A549 (cell line): ENCODE measurements around the gene CCNQ. TPM values are rescaled to one million over a fixed set of nuclear protein-coding genes. Genes with fewer than 3 reads are reported as not detected.

Experiments used
- ATAC-seq, 2 experiments: fragments of 200-7000 bp in 1 of 2; fragments of >200 bp in 1 of 2; cut with Nextera tagmentation in 1 of 2; cut with Tn5 transposase in 1 of 2; 3 replicates each; pipeline versions ENCODE4 v1.8.0 to v1.9.1; 2018 to 2020; ENCODE audit warnings: mild to moderate bottlenecking in 1 of 2, moderate library complexity in 1 of 2
- CTCF ChIA-PET: fragments of 300-600 bp; sonication (Branson Sonifier 250); formaldehyde crosslinking; extraction: SDS; loops from one replicate; lab custom pipeline; 2021; ENCODE audit warnings: antibody characterized with exemption, inconsistent platforms; lab: Yijun Ruan, JAX
- POLR2A ChIA-PET: fragments of 350-600 bp; formaldehyde crosslinking; extraction: SDS; loops from one replicate; lab custom pipeline; 2021; ENCODE audit warnings: antibody characterized with exemption, inconsistent platforms; lab: Yijun Ruan, JAX
- DNase-seq, 2 experiments: peaks; one replicate each; pipeline versions ENCODE4 v3.0.0 to v3.0.0-alpha.2; 2011 to 2016; ENCODE audit warnings: low read depth in 1 of 2, low spot score in 1 of 2
- FAIRE-seq: peaks from 2 replicates; lab custom pipeline; 2011; peaks lifted over from hg19 to GRCh38; lab: Jason Lieb, UNC
- H3K27ac ChIP-seq, 2 experiments: fragments of >200 bp; sonication (Bioruptor Twin); formaldehyde crosslinking; 3 replicates each; pipeline ENCODE4 v1.5.1; 2016 to 2017
- H3K4me1 ChIP-seq: fragments of >200 bp; sonication (Bioruptor Twin); formaldehyde crosslinking; 3 replicates; pipeline ENCODE4 v1.6.1; 2016
- H3K4me2 ChIP-seq: fragments of >200 bp; sonication (Bioruptor Twin); formaldehyde crosslinking; 3 replicates; pipeline ENCODE4 v1.6.1; 2016
- H3K4me3 ChIP-seq: fragments of >200 bp; sonication (Bioruptor Twin); formaldehyde crosslinking; 3 replicates; pipeline ENCODE4 v1.5.1; 2016
- H3K9me3 ChIP-seq: fragments of >200 bp; sonication (Bioruptor Twin); formaldehyde crosslinking; 3 replicates; pipeline ENCODE4 v1.6.1; 2016
- BCL3 ChIP-seq: fragments of >200 bp; sonication (Bioruptor Twin); formaldehyde crosslinking; IDR thresholded peaks from 3 replicates; pipeline ENCODE4 v1.6.1; 2016
- BHLHE40 ChIP-seq: IDR thresholded peaks from 2 replicates; pipeline ENCODE4 v1.6.1; 2012; ENCODE audit warnings: low read depth, low read length, inconsistent platforms
- CBX2 ChIP-seq: fragments of 200-600 bp; sonication (generic); IDR thresholded peaks from 2 replicates; pipeline ENCODE4 v1.6.1; 2016; ENCODE audit warnings: low read depth, mild to moderate bottlenecking, borderline replicate concordance
- CEBPB ChIP-seq, 2 experiments: fragments of >200 bp in 1 of 2; sonication (Bioruptor Twin) in 1 of 2; formaldehyde crosslinking in 1 of 2; IDR thresholded peaks; 2 replicates each; pipeline ENCODE4 v1.6.1; 2012 to 2016
- CTCF ChIP-seq: fragments of >200 bp; sonication (Bioruptor Twin); formaldehyde crosslinking; IDR thresholded peaks from 3 replicates; pipeline ENCODE4 v1.5.1; 2016
- E2F6 ChIP-seq: IDR thresholded peaks from 2 replicates; pipeline ENCODE4 v1.6.1; 2012; ENCODE audit warnings: low read depth, borderline replicate concordance
- ELK1 ChIP-seq: fragments of 150-350 bp; IDR thresholded peaks from 2 replicates; pipeline ENCODE4 v1.6.1; 2014; ENCODE audit warnings: low read depth, mild to moderate bottlenecking, low read length
- HDAC2 ChIP-seq: fragments of 200-600 bp; sonication (generic); IDR thresholded peaks from 2 replicates; pipeline ENCODE4 v1.6.1; 2016
- HES2 ChIP-seq: fragments of >200 bp; sonication (Bioruptor Twin); formaldehyde crosslinking; IDR thresholded peaks from 2 replicates; pipeline ENCODE4 v1.6.1; 2016
- HEYL ChIP-seq: fragments of 250-450 bp; sonication (Bioruptor Pico); IDR thresholded peaks from 2 replicates; pipeline ENCODE4 v1.8.0; 2021; ENCODE audit warnings: mild to moderate bottlenecking, moderate library complexity
- HMGXB4 ChIP-seq: fragments of 250-450 bp; sonication (Bioruptor Pico); IDR thresholded peaks from 2 replicates; pipeline ENCODE4 v1.5.0; 2021; ENCODE audit warnings: mild to moderate bottlenecking, moderate library complexity, borderline replicate concordance
- KDM1A ChIP-seq: fragments of 200-600 bp; sonication (generic); IDR thresholded peaks from 2 replicates; pipeline ENCODE4 v1.6.1; 2016; ENCODE audit warnings: low read depth, mild to moderate bottlenecking
- NFE2L2 ChIP-seq: fragments of 150-350 bp; conservative IDR thresholded peaks from 2 replicates; pipeline ENCODE4 v1.6.1; 2014; ENCODE audit warnings: low read length
- NR3C1 ChIP-seq: fragments of >200 bp; sonication (Bioruptor Twin); formaldehyde crosslinking; IDR thresholded peaks from 3 replicates; pipeline ENCODE4 v1.6.1; 2017
- RAD21 ChIP-seq, 2 experiments: fragments of >200 bp in 1 of 2; sonication (Bioruptor Twin) in 1 of 2; formaldehyde crosslinking in 1 of 2; IDR thresholded peaks in 1 of 2; conservative IDR thresholded peaks in 1 of 2; 2 replicates in 1 of 2; 3 replicates in 1 of 2; pipeline ENCODE4 v1.6.1; 2012 to 2018; ENCODE audit warnings: inconsistent platforms in 1 of 2
- RARB ChIP-seq: fragments of 250-450 bp; sonication (Bioruptor Pico); IDR thresholded peaks from 2 replicates; pipeline ENCODE4 v1.8.0; 2021; ENCODE audit warnings: mild to moderate bottlenecking, moderate library complexity
- REST ChIP-seq: fragments of 200-600 bp; sonication (generic); IDR thresholded peaks from 2 replicates; pipeline ENCODE4 v1.6.1; 2016; ENCODE audit warnings: antibody characterized with exemption, mild to moderate bottlenecking, moderate library complexity
- RFX5 ChIP-seq: fragments of 450-650 bp; IDR thresholded peaks from 2 replicates; pipeline ENCODE4 v1.7.1; 2014; ENCODE audit warnings: antibody characterized with exemption, mild to moderate bottlenecking, moderate library complexity
- SMC3 ChIP-seq: fragments of >200 bp; sonication (Bioruptor Twin); formaldehyde crosslinking; IDR thresholded peaks from 3 replicates; pipeline ENCODE4 v1.6.1; 2018; ENCODE audit warnings: inconsistent platforms
- SREBF2 ChIP-seq: fragments of 450-650 bp; IDR thresholded peaks from 2 replicates; pipeline ENCODE4 v1.6.1; 2014; ENCODE audit warnings: mild to moderate bottlenecking, moderate library complexity
- USF2 ChIP-seq: fragments of 450-650 bp; IDR thresholded peaks from 2 replicates; pipeline ENCODE4 v1.6.1; 2014; ENCODE audit warnings: antibody characterized with exemption
- ZC3H11A ChIP-seq: fragments of 450-650 bp; IDR thresholded peaks from 2 replicates; pipeline ENCODE4 v1.6.1; 2014; ENCODE audit warnings: antibody characterized with exemption, mild to moderate bottlenecking
- WGBS: methylation state at CpG from one replicate; pipeline ENCODE4 v1.1.6; 2017; ENCODE audit errors: missing lambda C conversion rate; 5-methylcytosine and 5-hydroxymethylcytosine counted together
- polyA plus RNA-seq, 4 experiments: library from polyadenylated mRNA; depleted of rRNA in 3 of 4; stranded (reverse); fragments of >200 nt; fragmentation: RNase III in 1 of 4; extraction: RNeasy Plus Mini Kit Qiagen cat#74134 plus additional on column Dnase treatment in 1 of 4; gene quantifications; 2 replicates in 3 of 4; 3 replicates in 1 of 4; pipeline ENCODE4 v1.2.3, GENCODE V29; 2011 to 2017

The CCNQ gene
- polyA plus RNA-seq, 2 of the 4 experiments (the other 2 are of a cell fraction), result 25.6 to 32.0 TPM

- H3K4me1 ChIP-seq, result peaks cover 3% of the 10 kb centered on the region; the same call in 2 of the 3 replicates
- ATAC-seq (no peak), DNase-seq (no peak), FAIRE-seq (no peak)
- H3K4me3 ChIP-seq, result no peak overlapping the region
- H3K4me2 ChIP-seq, result no peak overlapping the region
- H3K27ac ChIP-seq, result no peak overlapping the region
- ChIA-PET CTCF (interaction anchor here (0.8 to 2.0 kb wide), 6 partner anchors 8 to 75 kb away, joined by 3 to 10 read pairs (median 4); no protein-coding TSS in a partner anchor), POLR2A (no interaction called here)
- 95% methylated on average over 19 of the region's 30 CpGs for WGBS
- no peak for TF ChIP-seq ZC3H11A
- TF ChIP-seq E2F6, result no peak
- no peak for TF ChIP-seq RFX5
- no peak for TF ChIP-seq CEBPB (IDR thresholded peaks at IDR 0.05)
- no peak for TF ChIP-seq HEYL
- no peak for TF ChIP-seq HDAC2
- no peak for TF ChIP-seq RARB (CRISPR knock-in tag)
- TF ChIP-seq ELK1, result no peak
- TF ChIP-seq KDM1A, result no peak
- TF ChIP-seq NR3C1, result no peak
- no peak for TF ChIP-seq RAD21 (conservative IDR thresholded peaks at IDR 0.05 in 1 of 2, IDR thresholded peaks at IDR 0.05 in 1 of 2)
- no peak for TF ChIP-seq BHLHE40
- TF ChIP-seq REST, result no peak
- no peaks in the 10 kb centered on the region for H3K9me3 ChIP-seq
Measured at GRCh38 chrX:153592091-153592833, 6.7 kb downstream of the CCNQ start.

- no peak overlapping the region for H3K27ac ChIP-seq
- ATAC-seq (no peak), DNase-seq (no peak), FAIRE-seq (no peak)
- no peak overlapping the region for H3K4me3 ChIP-seq
- 92% methylated on average over 21 of the region's 26 CpGs for WGBS
- CTCF ChIA-PET, result interaction anchor here (0.8 to 2.0 kb wide), 4 partner anchors 9 to 76 kb away, joined by 3 to 10 read pairs (median 4); no protein-coding TSS in a partner anchor
- POLR2A ChIA-PET, result no interaction called here
- H3K9me3 ChIP-seq, result no peaks in the 10 kb centered on the region
- H3K4me2 ChIP-seq, result no peak overlapping the region
- no peaks in the 10 kb centered on the region for H3K4me1 ChIP-seq
- no peak for TF ChIP-seq SMC3
- TF ChIP-seq USF2, result no peak
- no peak for TF ChIP-seq HES2
- no peak for TF ChIP-seq HMGXB4 (CRISPR knock-in tag)
- TF ChIP-seq CBX2, result no peak
- TF ChIP-seq CTCF, result no peak
- no peak for TF ChIP-seq NFE2L2
- TF ChIP-seq BCL3, result no peak
- no peak for TF ChIP-seq SREBF2
Measured at GRCh38 chrX:153590961-153591956, 7.7 kb downstream of the CCNQ start.
